SK-N-SH treated with all-trans-retinoic acid at 6 μM for 48 hours (cell line): ENCODE measurements around the gene UROC1.

ENCODE experiments used
- ATAC-seq: fragments of 200-7000 bp; cut with Tn5 transposase; 3 replicates; pipeline ENCODE4 v1.9.1; 2020; ENCODE audit warnings: mild to moderate bottlenecking, moderate library complexity
- ARNTL ChIP-seq: fragments of 450-650 bp; formaldehyde crosslinking; IDR thresholded peaks from 2 replicates; pipeline ENCODE4 v1.5.0; 2020; ENCODE audit warnings: low read depth, mild to moderate bottlenecking, moderate library complexity, borderline replicate concordance
- BACH2 ChIP-seq: fragments of 250-450 bp; sonication (Bioruptor Pico); IDR thresholded peaks from 2 replicates; pipeline ENCODE4 v1.9.0; 2021; ENCODE audit warnings: mild to moderate bottlenecking, borderline replicate concordance
- CSDC2 ChIP-seq: fragments of 250-450 bp; sonication (Bioruptor Pico); IDR thresholded peaks from 2 replicates; pipeline ENCODE4 v1.5.0; 2020; ENCODE audit warnings: mild to moderate bottlenecking, moderate library complexity
- CSRNP3 ChIP-seq: fragments of 250-450 bp; sonication (Bioruptor Pico); IDR thresholded peaks from 2 replicates; pipeline ENCODE4 v1.5.1; 2021; ENCODE audit warnings: mild to moderate bottlenecking, moderate library complexity
- ESRRG ChIP-seq: fragments of 250-450 bp; sonication (Bioruptor Pico); IDR thresholded peaks from 2 replicates; pipeline ENCODE4 v1.6.1; 2021; ENCODE audit warnings: mild to moderate bottlenecking
- ISL1 ChIP-seq: fragments of 250-450 bp; sonication (Bioruptor Pico); IDR thresholded peaks from 2 replicates; pipeline ENCODE4 v2.1.2; 2022; ENCODE audit warnings: mild to moderate bottlenecking, moderate library complexity
- POU6F1 ChIP-seq: fragments of 250-450 bp; sonication (Bioruptor Pico); IDR thresholded peaks from 2 replicates; pipeline ENCODE4 v1.8.0; 2021; ENCODE audit warnings: low read depth, mild to moderate bottlenecking, moderate library complexity, borderline replicate concordance
- SNAI2 ChIP-seq: fragments of 250-450 bp; sonication (Bioruptor Pico); IDR thresholded peaks from 2 replicates; pipeline ENCODE4 v1.5.0; 2020; ENCODE audit warnings: mild to moderate bottlenecking, moderate library complexity
- TCF4 ChIP-seq: fragments of 250-450 bp; sonication (Bioruptor Pico); IDR thresholded peaks from 2 replicates; pipeline ENCODE4 v1.8.0; 2021; ENCODE audit warnings: mild to moderate bottlenecking, moderate library complexity, borderline replicate concordance
- TOX ChIP-seq: fragments of 250-450 bp; sonication (Bioruptor Pico); IDR thresholded peaks from 2 replicates; pipeline ENCODE4 v1.8.0; 2021; ENCODE audit warnings: mild to moderate bottlenecking, moderate library complexity, borderline replicate concordance
- TSHZ2 ChIP-seq: fragments of 250-450 bp; sonication (Bioruptor Pico); IDR thresholded peaks from 2 replicates; pipeline ENCODE4 v1.5.0; 2020; ENCODE audit warnings: mild to moderate bottlenecking, moderate library complexity
- ZC3H10 ChIP-seq: fragments of 250-450 bp; sonication (Bioruptor Pico); IDR thresholded peaks from 2 replicates; pipeline ENCODE4 v1.5.1; 2021; ENCODE audit warnings: mild to moderate bottlenecking, moderate library complexity
- ZFP3 ChIP-seq: fragments of 250-450 bp; sonication (Bioruptor Pico); IDR thresholded peaks from 2 replicates; pipeline ENCODE4 v1.5.0; 2020; ENCODE audit warnings: mild to moderate bottlenecking, moderate library complexity
- ZFP30 ChIP-seq: fragments of 450-650 bp; formaldehyde crosslinking; IDR thresholded peaks from 2 replicates; pipeline ENCODE4 v1.5.0; 2022; ENCODE audit warnings: mild to moderate bottlenecking, moderate library complexity
- ZNF565 ChIP-seq: fragments of 450-650 bp; formaldehyde crosslinking; conservative IDR thresholded peaks from 2 replicates; pipeline ENCODE4 v1.5.0; 2020; ENCODE audit warnings: low read depth, mild to moderate bottlenecking, moderate library complexity
- ZNF70 ChIP-seq: fragments of 450-650 bp; formaldehyde crosslinking; IDR thresholded peaks from 2 replicates; pipeline ENCODE4 v1.5.0; 2020; ENCODE audit warnings: mild to moderate bottlenecking, moderate library complexity
- ZNF8 ChIP-seq: fragments of 450-650 bp; formaldehyde crosslinking; IDR thresholded peaks from 2 replicates; pipeline ENCODE4 v1.5.0; 2020; ENCODE audit warnings: mild to moderate bottlenecking, moderate library complexity
- TF ChIP-seq, protein P1 (sequence below): fragments of 250-450 bp; sonication (Bioruptor Pico); IDR thresholded peaks from 2 replicates; pipeline ENCODE4 v1.8.0; 2020; ENCODE audit warnings: mild to moderate bottlenecking, moderate library complexity, borderline replicate concordance
- TF ChIP-seq, protein P2 (sequence below): fragments of 250-450 bp; sonication (Bioruptor Pico); IDR thresholded peaks from 2 replicates; pipeline ENCODE4 v1.5.1; 2020; ENCODE audit warnings: low read depth, mild to moderate bottlenecking, moderate library complexity

UROC1 gene

GRCh38 chr3:126442094-126442855 is 75.3 kb downstream of the UROC1 start:
- ATAC-seq, result no peak

GRCh38 chr3:126441256-126441880 is 76.2 kb downstream of the UROC1 start:
- TF ChIP-seq ZNF8 (no peak), ZNF70 (no peak), ISL1 (no peak), TOX (no peak)
- TF ChIP-seq, protein P1, sequence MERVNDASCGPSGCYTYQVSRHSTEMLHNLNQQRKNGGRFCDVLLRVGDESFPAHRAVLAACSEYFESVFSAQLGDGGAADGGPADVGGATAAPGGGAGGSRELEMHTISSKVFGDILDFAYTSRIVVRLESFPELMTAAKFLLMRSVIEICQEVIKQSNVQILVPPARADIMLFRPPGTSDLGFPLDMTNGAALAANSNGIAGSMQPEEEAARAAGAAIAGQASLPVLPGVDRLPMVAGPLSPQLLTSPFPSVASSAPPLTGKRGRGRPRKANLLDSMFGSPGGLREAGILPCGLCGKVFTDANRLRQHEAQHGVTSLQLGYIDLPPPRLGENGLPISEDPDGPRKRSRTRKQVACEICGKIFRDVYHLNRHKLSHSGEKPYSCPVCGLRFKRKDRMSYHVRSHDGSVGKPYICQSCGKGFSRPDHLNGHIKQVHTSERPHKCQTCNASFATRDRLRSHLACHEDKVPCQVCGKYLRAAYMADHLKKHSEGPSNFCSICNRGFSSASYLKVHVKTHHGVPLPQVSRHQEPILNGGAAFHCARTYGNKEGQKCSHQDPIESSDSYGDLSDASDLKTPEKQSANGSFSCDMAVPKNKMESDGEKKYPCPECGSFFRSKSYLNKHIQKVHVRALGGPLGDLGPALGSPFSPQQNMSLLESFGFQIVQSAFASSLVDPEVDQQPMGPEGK (CRISPR knock-in tag), result no peak
- ATAC-seq, result no peak

More at GRCh38 chr3:126442094-126442855, 75.3 kb downstream of the UROC1 start:
- TF ChIP-seq ISL1, result no peak
- TF ChIP-seq POU6F1 (CRISPR knock-in tag), result no peak
- no peak for TF ChIP-seq ZNF70
- no peak for TF ChIP-seq CSRNP3 (CRISPR knock-in tag)
- TF ChIP-seq ZNF565 (CRISPR knock-in tag), result no peak
- no peak for TF ChIP-seq TSHZ2
- TF ChIP-seq ESRRG (CRISPR knock-in tag), result no peak
- TF ChIP-seq TOX, result no peak
- TF ChIP-seq ZC3H10 (CRISPR knock-in tag), result no peak
- no peak for TF ChIP-seq ARNTL (CRISPR knock-in tag)
- no peak for TF ChIP-seq SNAI2 (CRISPR knock-in tag)
- TF ChIP-seq, protein P2, sequence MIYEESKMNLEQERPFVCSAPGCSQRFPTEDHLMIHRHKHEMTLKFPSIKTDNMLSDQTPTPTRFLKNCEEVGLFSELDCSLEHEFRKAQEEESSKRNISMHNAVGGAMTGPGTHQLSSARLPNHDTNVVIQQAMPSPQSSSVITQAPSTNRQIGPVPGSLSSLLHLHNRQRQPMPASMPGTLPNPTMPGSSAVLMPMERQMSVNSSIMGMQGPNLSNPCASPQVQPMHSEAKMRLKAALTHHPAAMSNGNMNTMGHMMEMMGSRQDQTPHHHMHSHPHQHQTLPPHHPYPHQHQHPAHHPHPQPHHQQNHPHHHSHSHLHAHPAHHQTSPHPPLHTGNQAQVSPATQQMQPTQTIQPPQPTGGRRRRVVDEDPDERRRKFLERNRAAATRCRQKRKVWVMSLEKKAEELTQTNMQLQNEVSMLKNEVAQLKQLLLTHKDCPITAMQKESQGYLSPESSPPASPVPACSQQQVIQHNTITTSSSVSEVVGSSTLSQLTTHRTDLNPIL (CRISPR knock-in tag), result no peak
- TF ChIP-seq, protein P1 (CRISPR knock-in tag), result no peak
- TF ChIP-seq TCF4 (CRISPR knock-in tag), result no peak
- no peak for TF ChIP-seq BACH2
- TF ChIP-seq CSDC2, result no peak
- TF ChIP-seq ZFP3 (CRISPR knock-in tag), result no peak

GRCh38 chr3:126440709-126440995 is 76.9 kb downstream of the UROC1 start:
- ATAC-seq, result no peak
- no peak for TF ChIP-seq ZFP30 (CRISPR knock-in tag)
- TF ChIP-seq ZFP3 (CRISPR knock-in tag), result no peak
- no peak for TF ChIP-seq POU6F1 (CRISPR knock-in tag)
- no peak for TF ChIP-seq ZNF565 (CRISPR knock-in tag)
- TF ChIP-seq, protein P1 (CRISPR knock-in tag), result no peak
- no peak for TF ChIP-seq ZC3H10 (CRISPR knock-in tag)
- TF ChIP-seq ZNF70, result no peak
- TF ChIP-seq SNAI2 (CRISPR knock-in tag), result no peak
